GM12878 (cell line): ENCODE results near the gene B3GALT4.
A peak's percentile ranks its signal among the peaks of the same experiment; 100 is the strongest.

ENCODE experiments used
- BHLHE40 ChIP-seq, 2 experiments: fragments of 450-650 bp in 1 of 2; IDR thresholded peaks; 2 replicates each; pipeline ENCODE4 v1.6.1; 2011 to 2017; ENCODE audit warnings: low read depth in 2 of 2, borderline replicate concordance in 1 of 2, improper control_type of control experiment in 1 of 2, low read length in 1 of 2, mild to moderate bottlenecking in 1 of 2
- CREB1 ChIP-seq: IDR thresholded peaks from 2 replicates; pipeline ENCODE4 v1.6.1; 2012; ENCODE audit warnings: low read depth, mild to moderate bottlenecking, inconsistent platforms
- MXI1 ChIP-seq: fragments of 150-350 bp; IDR thresholded peaks from 2 replicates; pipeline ENCODE4 v1.6.1; 2011; ENCODE audit warnings: low read depth, mild to moderate bottlenecking, inconsistent platforms, low read length, improper control_type of control experiment
- POLR2A ChIP-seq: IDR thresholded peaks from 2 replicates; pipeline ENCODE4 v1.6.1; 2011; ENCODE audit warnings: low read depth, mild to moderate bottlenecking, low read length
- SMARCA5 ChIP-seq: fragments of 450-650 bp; IDR thresholded peaks from 2 replicates; pipeline ENCODE4 v1.6.1; 2017; ENCODE audit warnings: mild to moderate bottlenecking
- TF ChIP-seq, protein P1 (sequence below): fragments of 450-650 bp; formaldehyde crosslinking; IDR thresholded peaks from 2 replicates; pipeline ENCODE4 v1.5.0; 2022; ENCODE audit warnings: mild to moderate bottlenecking, missing genetic modification characterization
- TF ChIP-seq, protein P2 (sequence below): fragments of 450-650 bp; formaldehyde crosslinking; IDR thresholded peaks from 2 replicates; pipeline ENCODE4 v1.4.0; 2022; ENCODE audit warnings: mild to moderate bottlenecking, moderate library complexity

DNA sequence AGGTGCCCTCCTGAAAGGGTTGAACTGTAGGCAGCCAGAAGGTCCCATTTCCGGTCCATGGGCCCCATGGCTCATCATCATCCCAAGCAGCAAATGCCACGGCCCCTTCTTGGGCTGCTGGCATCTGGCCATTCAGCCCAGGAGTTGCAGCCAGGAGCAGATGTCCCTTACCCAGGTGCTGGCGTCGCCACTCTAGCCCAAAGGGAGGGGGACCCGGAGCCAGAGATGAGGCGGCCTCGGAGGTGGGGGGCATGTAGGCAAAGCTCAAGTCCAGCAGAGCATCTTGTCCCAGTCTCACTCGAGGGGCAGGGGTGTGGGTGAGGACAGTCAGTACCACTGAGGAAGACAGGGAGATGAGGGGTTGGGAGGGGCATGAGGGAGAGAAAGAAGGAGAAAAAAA is 28.1 kb downstream of the B3GALT4 start:
- no peak for TF ChIP-seq MXI1
- TF ChIP-seq BHLHE40 (IDR thresholded peaks at IDR 0.05; ENCODE audit: borderline replicate concordance in 1 of 2, low read depth in 2 of 2, low read length in 1 of 2) = no peak
- TF ChIP-seq CREB1 = no peak
- 0 out of 2 replicates have a peak, but pooled peaks have one; percentile 17 for TF ChIP-seq POLR2A
- TF ChIP-seq SMARCA5 = no peak
- TF ChIP-seq, protein P1, sequence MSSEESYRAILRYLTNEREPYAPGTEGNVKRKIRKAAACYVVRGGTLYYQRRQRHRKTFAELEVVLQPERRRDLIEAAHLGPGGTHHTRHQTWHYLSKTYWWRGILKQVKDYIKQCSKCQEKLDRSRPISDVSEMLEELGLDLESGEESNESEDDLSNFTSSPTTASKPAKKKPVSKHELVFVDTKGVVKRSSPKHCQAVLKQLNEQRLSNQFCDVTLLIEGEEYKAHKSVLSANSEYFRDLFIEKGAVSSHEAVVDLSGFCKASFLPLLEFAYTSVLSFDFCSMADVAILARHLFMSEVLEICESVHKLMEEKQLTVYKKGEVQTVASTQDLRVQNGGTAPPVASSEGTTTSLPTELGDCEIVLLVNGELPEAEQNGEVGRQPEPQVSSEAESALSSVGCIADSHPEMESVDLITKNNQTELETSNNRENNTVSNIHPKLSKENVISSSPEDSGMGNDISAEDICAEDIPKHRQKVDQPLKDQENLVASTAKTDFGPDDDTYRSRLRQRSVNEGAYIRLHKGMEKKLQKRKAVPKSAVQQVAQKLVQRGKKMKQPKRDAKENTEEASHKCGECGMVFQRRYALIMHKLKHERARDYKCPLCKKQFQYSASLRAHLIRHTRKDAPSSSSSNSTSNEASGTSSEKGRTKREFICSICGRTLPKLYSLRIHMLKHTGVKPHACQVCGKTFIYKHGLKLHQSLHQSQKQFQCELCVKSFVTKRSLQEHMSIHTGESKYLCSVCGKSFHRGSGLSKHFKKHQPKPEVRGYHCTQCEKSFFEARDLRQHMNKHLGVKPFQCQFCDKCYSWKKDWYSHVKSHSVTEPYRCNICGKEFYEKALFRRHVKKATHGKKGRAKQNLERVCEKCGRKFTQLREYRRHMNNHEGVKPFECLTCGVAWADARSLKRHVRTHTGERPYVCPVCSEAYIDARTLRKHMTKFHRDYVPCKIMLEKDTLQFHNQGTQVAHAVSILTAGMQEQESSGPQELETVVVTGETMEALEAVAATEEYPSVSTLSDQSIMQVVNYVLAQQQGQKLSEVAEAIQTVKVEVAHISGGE (CRISPR knock-in tag) = no peak
- TF ChIP-seq, protein P2, sequence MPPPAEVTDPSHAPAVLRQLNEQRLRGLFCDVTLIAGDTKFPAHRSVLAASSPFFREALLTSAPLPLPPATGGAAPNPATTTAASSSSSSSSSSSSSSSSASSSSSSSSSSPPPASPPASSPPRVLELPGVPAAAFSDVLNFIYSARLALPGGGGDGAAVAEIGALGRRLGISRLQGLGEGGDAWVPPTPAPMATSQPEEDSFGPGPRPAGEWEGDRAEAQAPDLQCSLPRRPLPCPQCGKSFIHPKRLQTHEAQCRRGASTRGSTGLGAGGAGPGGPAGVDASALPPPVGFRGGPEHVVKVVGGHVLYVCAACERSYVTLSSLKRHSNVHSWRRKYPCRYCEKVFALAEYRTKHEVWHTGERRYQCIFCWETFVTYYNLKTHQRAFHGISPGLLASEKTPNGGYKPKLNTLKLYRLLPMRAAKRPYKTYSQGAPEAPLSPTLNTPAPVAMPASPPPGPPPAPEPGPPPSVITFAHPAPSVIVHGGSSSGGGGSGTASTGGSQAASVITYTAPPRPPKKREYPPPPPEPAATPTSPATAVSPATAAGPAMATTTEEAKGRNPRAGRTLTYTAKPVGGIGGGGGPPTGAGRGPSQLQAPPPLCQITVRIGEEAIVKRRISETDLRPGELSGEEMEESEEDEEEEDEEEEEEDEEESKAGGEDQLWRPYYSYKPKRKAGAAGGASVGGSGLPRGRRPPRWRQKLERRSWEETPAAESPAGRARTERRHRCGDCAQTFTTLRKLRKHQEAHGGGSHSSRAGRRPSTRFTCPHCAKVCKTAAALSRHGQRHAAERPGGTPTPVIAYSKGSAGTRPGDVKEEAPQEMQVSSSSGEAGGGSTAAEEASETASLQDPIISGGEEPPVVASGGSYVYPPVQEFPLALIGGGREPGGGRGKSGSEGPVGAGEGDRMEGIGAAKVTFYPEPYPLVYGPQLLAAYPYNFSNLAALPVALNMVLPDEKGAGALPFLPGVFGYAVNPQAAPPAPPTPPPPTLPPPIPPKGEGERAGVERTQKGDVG (CRISPR knock-in tag) = no peak
